HG02870 (cell line): ENCODE measurements around the gene SNRPA.
"Not testable (repeated sequence)": the region's sequence is repeated elsewhere in the genome, so short reads cannot be mapped to it uniquely, and the experiment has no call there.

Experiments used
- ATAC-seq: cut with Tn5 transposase; IDR thresholded peaks from one replicate; pipeline ENCODE4 v1.9.1; 2021; ENCODE audit warnings: mild to moderate bottlenecking, moderate library complexity; ENCODE audit not compliant: unreplicated experiment

The SNRPA gene

DNA sequence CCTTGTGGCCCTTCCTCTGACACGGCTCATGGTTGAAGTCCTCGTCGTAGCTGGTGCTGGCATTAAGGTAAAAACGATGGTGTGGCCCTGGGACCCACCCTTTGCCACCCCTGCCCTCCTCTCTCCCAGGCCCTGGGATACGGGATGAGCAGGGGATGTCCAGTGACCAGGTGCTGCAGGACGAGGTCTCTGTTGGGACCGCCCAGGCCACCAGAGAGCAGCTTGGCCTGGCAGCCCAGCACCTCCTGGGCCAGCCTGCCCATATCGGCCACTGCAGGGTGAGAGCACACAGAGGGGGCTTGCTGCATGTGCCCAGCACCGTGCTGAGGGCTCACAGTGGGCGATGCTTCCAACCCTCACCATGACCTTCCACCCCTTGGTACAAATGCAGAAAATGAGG, 7.1 kb upstream of the SNRPA start:
- no peak for ATAC-seq

GRCh38 chr19:40744554-40745401, 6.2 kb upstream of the SNRPA start:
- no peak for ATAC-seq

- ATAC-seq = no peak
These were observed 5.6 kb upstream of the SNRPA start for GRCh38 chr19:40745402-40745780.

GRCh38 chr19:40747536-40747935, 3.5 kb upstream of the SNRPA start:
- no peak for ATAC-seq

GRCh38 chr19:40750058-40750873, 737 bp upstream of the SNRPA start, which contains the start of gene ACTMAP:
ACTMAP (minus strand) TSS chr19:40750477; CDS start chr19:40749803, 674 bp downstream.
- ATAC-seq = peak; percentile 89

GRCh38 chr19:40752257-40752781, 1.3 kb downstream of the SNRPA start:
- ATAC-seq = no peak

DNA sequence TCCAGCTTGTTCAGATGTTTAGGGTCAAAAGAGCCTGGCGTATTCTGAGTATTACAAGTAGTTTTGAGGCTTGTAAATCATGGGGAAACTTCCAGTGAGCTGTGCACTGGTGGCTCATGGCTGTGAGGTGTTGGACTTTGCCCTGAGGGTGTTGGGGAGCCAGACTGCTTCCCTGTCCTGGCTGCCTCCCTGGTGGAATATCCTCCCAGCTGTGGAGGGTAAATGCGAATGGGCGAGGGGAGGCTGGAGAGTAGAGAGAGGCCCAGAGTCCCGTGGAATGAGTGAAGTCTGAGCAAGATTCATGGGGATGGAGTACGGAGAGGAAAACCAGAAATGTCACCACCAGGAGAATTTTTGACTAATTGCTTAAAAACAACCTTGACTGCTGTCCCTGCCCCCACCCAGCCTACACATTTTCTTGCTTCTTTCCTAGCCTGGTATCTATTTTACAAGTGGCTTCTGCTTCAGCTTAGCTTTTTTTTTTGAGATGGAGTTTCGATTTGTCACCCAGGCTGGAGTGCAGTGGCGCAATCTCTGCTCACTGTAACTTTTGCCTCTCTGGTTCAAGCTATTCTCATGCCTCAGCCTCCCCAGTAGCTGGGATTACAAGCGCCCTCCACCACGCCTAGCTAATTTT, 3.7 kb downstream of the SNRPA start:
- no peak for ATAC-seq

GRCh38 chr19:40755248-40755624, 4.2 kb downstream of the SNRPA start:
- ATAC-seq = no peak

- ATAC-seq = no peak
These were observed 4.8 kb downstream of the SNRPA start for GRCh38 chr19:40755791-40756190.

GRCh38 chr19:40756502-40757110, 5.6 kb downstream of the SNRPA start:
- ATAC-seq = no peak

GRCh38 chr19:40758491-40758890, 7.5 kb downstream of the SNRPA start:
- ATAC-seq = no peak

- ATAC-seq = no peak
These were observed 8.3 kb downstream of the SNRPA start for GRCh38 chr19:40759352-40759751.

DNA sequence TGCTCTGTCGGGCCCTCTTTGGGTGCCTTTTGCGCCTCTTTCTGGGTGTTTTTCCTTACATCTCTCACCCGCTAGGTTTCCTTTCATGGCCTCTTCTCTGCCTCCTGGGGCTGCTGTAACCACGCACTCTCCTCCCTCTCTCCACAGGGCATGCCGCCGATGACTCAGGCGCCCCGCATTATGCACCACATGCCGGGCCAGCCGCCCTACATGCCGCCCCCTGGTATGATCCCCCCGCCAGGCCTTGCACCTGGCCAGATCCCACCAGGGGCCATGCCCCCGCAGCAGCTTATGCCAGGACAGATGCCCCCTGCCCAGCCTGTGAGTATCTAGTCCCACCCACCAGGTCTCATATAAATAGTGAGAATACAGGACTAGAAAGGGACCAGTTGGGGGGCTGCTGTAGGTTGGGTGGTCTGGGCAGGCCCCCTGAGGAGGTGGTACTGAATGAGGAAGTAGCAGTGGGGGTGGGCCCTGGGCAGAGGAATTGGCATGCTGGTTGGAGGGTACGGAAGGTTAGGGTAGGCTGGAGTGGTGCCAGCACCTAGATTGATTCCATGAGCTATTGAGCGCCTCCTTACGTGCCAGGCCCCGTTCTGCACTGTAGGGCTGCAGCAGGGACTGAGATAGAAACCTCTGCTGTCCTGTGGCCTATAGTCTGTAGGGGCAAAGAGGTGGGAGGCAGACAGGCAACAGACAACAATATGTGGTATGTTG, 11.9 kb downstream of the SNRPA start:
- no peak for ATAC-seq

DNA sequence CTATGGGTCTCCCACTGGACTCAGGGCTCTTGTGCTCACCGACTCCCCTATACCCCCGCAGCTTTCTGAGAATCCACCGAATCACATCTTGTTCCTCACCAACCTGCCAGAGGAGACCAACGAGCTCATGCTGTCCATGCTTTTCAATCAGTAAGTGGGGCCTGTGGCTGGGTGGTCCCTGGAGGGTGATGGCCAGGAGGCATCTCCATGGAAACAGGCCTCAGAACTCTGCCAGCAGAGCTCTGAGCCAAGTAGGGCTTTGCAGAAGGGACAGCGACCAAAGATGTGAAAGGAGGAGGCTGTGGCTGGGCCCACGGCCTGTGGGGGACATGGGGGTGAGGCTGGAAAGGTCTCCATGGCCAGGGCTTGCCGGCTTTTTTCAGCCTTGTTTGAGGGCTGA, 12.5 kb downstream of the SNRPA start:
- no peak for ATAC-seq

- no peak for ATAC-seq
These were observed 13.0 kb downstream of the SNRPA start for GRCh38 chr19:40763963-40764362.

DNA sequence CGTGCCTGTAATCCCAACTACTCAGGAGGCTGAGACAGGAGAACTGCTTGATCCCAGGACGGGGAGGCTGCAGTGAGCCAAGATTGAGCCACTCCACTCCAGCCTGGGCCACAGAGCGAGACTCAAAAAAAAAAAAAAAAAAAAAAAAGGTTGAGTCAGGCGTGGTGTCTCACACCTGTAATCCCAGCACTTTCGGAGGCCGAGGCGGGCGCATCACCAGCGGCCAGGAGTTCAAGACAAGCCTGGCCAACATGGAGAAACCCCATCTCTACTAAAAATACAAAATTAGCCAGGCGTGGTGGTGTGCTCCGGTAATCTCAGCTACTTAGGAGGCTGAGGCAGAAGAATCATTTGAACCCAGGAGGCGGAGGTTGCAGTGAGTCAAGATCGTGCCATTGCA, 15.4 kb downstream of the SNRPA start:
- not testable (repeated sequence) for ATAC-seq

GRCh38 chr19:40768869-40769268, 17.9 kb downstream of the SNRPA start:
- ATAC-seq = no peak

GRCh38 chr19:40771101-40771862, 20.3 kb downstream of the SNRPA start:
- ATAC-seq = not testable (repeated sequence)

- no peak for ATAC-seq
These were observed 24.1 kb downstream of the SNRPA start, which contains the start of gene MIA for GRCh38 chr19:40774916-40775631. MIA (plus strand) TSS chr19:40775521; CDS start chr19:40775543, 22 bp downstream.
